GM12891 (cell line): ENCODE data around the gene KMO.

Experiments
- PAX5 ChIP-seq: IDR thresholded peaks from 2 replicates; pipeline ENCODE4 v1.6.1; 2011; ENCODE audit warnings: low read length, moderate library complexity, mild to moderate bottlenecking; ENCODE audit not compliant: insufficient read depth, severe bottlenecking
- POLR2A ChIP-seq: IDR thresholded peaks from 2 replicates; pipeline ENCODE4 v1.6.1; 2011; ENCODE audit warnings: low read depth, low read length, control low read depth
- POLR2AphosphoS5 ChIP-seq: IDR thresholded peaks from 2 replicates; pipeline ENCODE4 v1.6.1; 2011; ENCODE audit warnings: low read depth, low read length, control low read depth
- POU2F2 ChIP-seq: IDR thresholded peaks from 2 replicates; pipeline ENCODE4 v1.6.1; 2011; ENCODE audit warnings: low read depth, mild to moderate bottlenecking, control low read depth, low read length, moderate library complexity
- SPI1 ChIP-seq: IDR thresholded peaks from 2 replicates; pipeline ENCODE4 v1.6.1; 2011; ENCODE audit warnings: low read depth, low read length, control low read depth
- TAF1 ChIP-seq: IDR thresholded peaks from 2 replicates; pipeline ENCODE4 v1.6.1; 2011; ENCODE audit warnings: low read depth, low read length, control low read depth

DNA sequence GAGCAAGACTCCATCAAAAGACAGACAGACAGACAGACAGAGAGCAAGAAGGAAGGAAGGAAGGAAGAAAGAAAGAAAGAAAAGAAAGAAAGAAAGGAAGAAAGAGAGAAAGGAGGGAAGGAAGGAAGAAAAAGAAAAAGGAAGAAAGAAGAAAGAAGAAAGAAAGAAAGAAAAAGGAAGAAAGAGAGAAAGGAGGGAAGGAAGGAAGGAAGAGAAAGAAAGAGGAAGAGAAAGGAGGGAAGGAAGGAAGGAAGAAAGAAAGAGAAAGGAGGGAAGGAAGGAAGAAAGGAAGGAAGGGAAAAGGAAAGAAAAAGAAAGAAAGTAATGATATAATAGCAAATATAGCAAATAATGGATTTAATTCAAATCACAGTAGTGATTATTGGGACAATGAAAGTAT is 75.3 kb downstream of the KMO start:
- TF ChIP-seq POLR2AphosphoS5 = no peak
- TF ChIP-seq POLR2A = no peak
- TF ChIP-seq TAF1 = no peak
- TF ChIP-seq SPI1 = no peak
- no peak for TF ChIP-seq PAX5
- TF ChIP-seq POU2F2 = no peak
